ENCODE data around the gene IRAK3. TPM values are rescaled to one million over a fixed set of nuclear protein-coding genes. Genes with fewer than 3 reads are reported as not detected.
"Not testable (repeated sequence)": the region's sequence is repeated elsewhere in the genome, so short reads cannot be mapped to it uniquely, and the experiment has no call there.

IRAK3 gene
- total RNA-seq, 1 experiment from 2014 or later, result 12.0 TPM

GRCh38 chr12:66203820-66204219, 14.8 kb downstream of the IRAK3 start:
- CTCF ChIA-PET, result interaction anchor here (0.8 to 0.9 kb wide), 2 partner anchors 32 to 34 kb away, joined by 3 read pairs; partner anchors contain the start of gene TMBIM4
- intact Hi-C loops (cut with micrococcal nuclease; ENCODE audit: unreplicated experiment), result no loop called here
- no peaks in the 10 kb centered on the region for H3K27me3 Mint-ChIP-seq (ENCODE audit: unreplicated experiment)
- peak overlapping the region; percentile 61 for H3K27ac Mint-ChIP-seq (ENCODE audit: unreplicated experiment)
- TF ChIP-seq CTCF (IDR thresholded peaks at IDR 0.05; ENCODE audit: unreplicated experiment), result no peak
- no TSS peak for BruUV-seq (replicated peaks)
- DNase-seq, result no peak
- H3K9me3 Mint-ChIP-seq (ENCODE audit: low read depth, unreplicated experiment), result no peaks in the 10 kb centered on the region
- H3K4me3 Mint-ChIP-seq (ENCODE audit: low read depth, unreplicated experiment), result no peak overlapping the region
- no peaks in the 10 kb centered on the region for H3K36me3 Mint-ChIP-seq (ENCODE audit: insufficient read depth, unreplicated experiment)
- peaks cover 29% of the 10 kb centered on the region for H3K4me1 Mint-ChIP-seq (ENCODE audit: low read depth, unreplicated experiment)

GRCh38 chr12:66206141-66206540, 17.1 kb downstream of the IRAK3 start:
- no peak for TF ChIP-seq CTCF (IDR thresholded peaks at IDR 0.05; ENCODE audit: unreplicated experiment)
- DNase-seq, result no peak
- peaks cover under 1% of the 10 kb centered on the region for H3K9me3 Mint-ChIP-seq (ENCODE audit: low read depth, unreplicated experiment)
- H3K27ac Mint-ChIP-seq (ENCODE audit: unreplicated experiment), result no peak overlapping the region
- H3K36me3 Mint-ChIP-seq (ENCODE audit: insufficient read depth, unreplicated experiment), result no peaks in the 10 kb centered on the region
- no peak overlapping the region for H3K4me3 Mint-ChIP-seq (ENCODE audit: low read depth, unreplicated experiment)
- H3K4me1 Mint-ChIP-seq (ENCODE audit: low read depth, unreplicated experiment), result peaks cover 23% of the 10 kb centered on the region
- intact Hi-C loops (cut with micrococcal nuclease; ENCODE audit: unreplicated experiment), result no loop called here
- CTCF ChIA-PET, result no interaction called here
- no TSS peak for BruUV-seq (replicated peaks)
- no peaks in the 10 kb centered on the region for H3K27me3 Mint-ChIP-seq (ENCODE audit: unreplicated experiment)

GRCh38 chr12:66210840-66211239, 21.8 kb downstream of the IRAK3 start:
- peaks cover 3% of the 10 kb centered on the region for H3K9me3 Mint-ChIP-seq (ENCODE audit: low read depth, unreplicated experiment)
- H3K27me3 Mint-ChIP-seq (ENCODE audit: unreplicated experiment), result no peaks in the 10 kb centered on the region
- intact Hi-C loops (cut with micrococcal nuclease; ENCODE audit: unreplicated experiment), result no loop called here
- BruUV-seq (replicated peaks), result no TSS peak
- no peak overlapping the region for H3K27ac Mint-ChIP-seq (ENCODE audit: unreplicated experiment)
- CTCF ChIA-PET, result no interaction called here
- peaks cover 7% of the 10 kb centered on the region for H3K4me1 Mint-ChIP-seq (ENCODE audit: low read depth, unreplicated experiment)
- no peaks in the 10 kb centered on the region for H3K36me3 Mint-ChIP-seq (ENCODE audit: insufficient read depth, unreplicated experiment)
- DNase-seq, result no peak
- no peak for TF ChIP-seq CTCF (IDR thresholded peaks at IDR 0.05; ENCODE audit: unreplicated experiment)
- no peak overlapping the region for H3K4me3 Mint-ChIP-seq (ENCODE audit: low read depth, unreplicated experiment)

- H3K4me1 Mint-ChIP-seq (ENCODE audit: low read depth, unreplicated experiment); CTCF ChIA-PET; intact Hi-C loops (cut with micrococcal nuclease; ENCODE audit: unreplicated experiment); DNase-seq; BruUV-seq (replicated peaks); H3K27me3 Mint-ChIP-seq (ENCODE audit: unreplicated experiment); H3K36me3 Mint-ChIP-seq (ENCODE audit: insufficient read depth, unreplicated experiment); H3K27ac Mint-ChIP-seq (ENCODE audit: unreplicated experiment); H3K4me3 Mint-ChIP-seq (ENCODE audit: low read depth, unreplicated experiment); H3K9me3 Mint-ChIP-seq (ENCODE audit: low read depth, unreplicated experiment): not testable (repeated sequence)
Observed at GRCh38 chr12:66211573-66211972, 22.6 kb downstream of the IRAK3 start.

GRCh38 chr12:66213011-66213410, 24.0 kb downstream of the IRAK3 start:
- intact Hi-C loops (cut with micrococcal nuclease; ENCODE audit: unreplicated experiment), result not testable (repeated sequence)

More at GRCh38 chr12:66213011-66213410, 24.0 kb downstream of the IRAK3 start:
- DNase-seq; BruUV-seq (replicated peaks); H3K27ac Mint-ChIP-seq (ENCODE audit: unreplicated experiment); H3K4me1 Mint-ChIP-seq (ENCODE audit: low read depth, unreplicated experiment); H3K36me3 Mint-ChIP-seq (ENCODE audit: insufficient read depth, unreplicated experiment); H3K27me3 Mint-ChIP-seq (ENCODE audit: unreplicated experiment); H3K4me3 Mint-ChIP-seq (ENCODE audit: low read depth, unreplicated experiment); H3K9me3 Mint-ChIP-seq (ENCODE audit: low read depth, unreplicated experiment); CTCF ChIA-PET: not testable (repeated sequence)
